ENCODE measurements around the gene WWOX.

WWOX gene

GRCh38 chr16:78309763-78310162 lies 210.3 kb downstream of the WWOX start:
- no peak for DNase-seq

GRCh38 chr16:78310196-78310595 lies 210.7 kb downstream of the WWOX start:
- DNase-seq: no peak

GRCh38 chr16:78310990-78311561 lies 211.6 kb downstream of the WWOX start:
- DNase-seq: no peak

- no peak for DNase-seq
These were observed 212.4 kb downstream of the WWOX start for GRCh38 chr16:78311831-78312230.

GRCh38 chr16:78317564-78318240 lies 218.2 kb downstream of the WWOX start:
- no peak for DNase-seq

- DNase-seq: no peak
These were observed 222.3 kb downstream of the WWOX start for GRCh38 chr16:78321620-78322360.

- DNase-seq: no peak
These were observed 223.9 kb downstream of the WWOX start for GRCh38 chr16:78323315-78323714.

GRCh38 chr16:78324649-78325285 lies 225.3 kb downstream of the WWOX start:
- no peak for DNase-seq

GRCh38 chr16:78325468-78326352 lies 226.3 kb downstream of the WWOX start:
- no peak for DNase-seq

- DNase-seq: no peak
These were observed 227.3 kb downstream of the WWOX start for GRCh38 chr16:78326731-78327130.

- DNase-seq: no peak
These were observed 232.3 kb downstream of the WWOX start for GRCh38 chr16:78331731-78332130.

- DNase-seq: no peak
These were observed 234.4 kb downstream of the WWOX start for GRCh38 chr16:78333808-78334207.

GRCh38 chr16:78340590-78340989 lies 241.1 kb downstream of the WWOX start:
- no peak for DNase-seq

GRCh38 chr16:78348068-78348467 lies 248.6 kb downstream of the WWOX start:
- no peak for DNase-seq

- DNase-seq: no peak
These were observed 249.4 kb downstream of the WWOX start for GRCh38 chr16:78348886-78349285.

GRCh38 chr16:78352184-78352583 lies 252.7 kb downstream of the WWOX start:
- no peak for DNase-seq

- DNase-seq: no peak
These were observed 254.3 kb downstream of the WWOX start for GRCh38 chr16:78353640-78354275.

GRCh38 chr16:78362524-78363135 lies 263.2 kb downstream of the WWOX start:
- DNase-seq: no peak

- DNase-seq: no peak
These were observed 264.5 kb downstream of the WWOX start for GRCh38 chr16:78363843-78364555.

- no peak for DNase-seq
These were observed 265.1 kb downstream of the WWOX start for GRCh38 chr16:78364556-78364880.

- no peak for DNase-seq
These were observed 265.9 kb downstream of the WWOX start for GRCh38 chr16:78365366-78365765.

All from stimulated activated naive CD4-positive, alpha-beta T cell (primary cell).